PC-9 (cell line): ENCODE results near the gene THBS1. TPM values are rescaled to one million over a fixed set of nuclear protein-coding genes. Genes with fewer than 3 reads are reported as not detected.

Experiments used
- BruUV-seq: library from RNA; stranded (reverse); fragments of 400-500 nt; replicated peaks from 2 replicates; lab custom pipeline; 2021; lab: Mats Ljungman, UMichigan
- CTCF ChIA-PET: fragments of 300-600 bp; sonication (Branson Sonifier 250); formaldehyde crosslinking; loops from one replicate; lab custom pipeline; 2022; ENCODE audit warnings: antibody characterized with exemption; lab: Charles Lee
- POLR2A ChIA-PET: fragments of 300-600 bp; sonication (Branson Sonifier 250); formaldehyde crosslinking; loops from one replicate; lab custom pipeline; 2022; ENCODE audit warnings: antibody characterized with exemption; ENCODE audit not compliant: unreplicated experiment; lab: Charles Lee
- DNase-seq, 2 experiments: peaks; one replicate each; pipeline versions ENCODE4 v3.0.0 to v3.0.0-alpha.2; 2015 to 2022; ENCODE audit warnings: mixed read lengths in 1 of 2
- H2AFZ ChIP-seq: fragments of 200-600 bp; sonication (generic); 2 replicates; pipeline ENCODE4 v1.8.1; 2017; ENCODE audit warnings: antibody characterized with exemption
- H3F3A ChIP-seq: fragments of 200-600 bp; sonication (generic); 2 replicates; pipeline ENCODE4 v1.8.1; 2017; ENCODE audit warnings: antibody characterized with exemption, mild to moderate bottlenecking, low read depth; ENCODE audit not compliant: insufficient read depth
- H3K27ac ChIP-seq: fragments of 200-600 bp; sonication (generic); 2 replicates; pipeline ENCODE4 v1.6.1; 2016; ENCODE audit warnings: mixed run types
- H3K27me3 ChIP-seq: fragments of 200-600 bp; sonication (generic); 2 replicates; pipeline ENCODE4 v1.6.1; 2016; ENCODE audit warnings: low read depth, mixed run types; ENCODE audit not compliant: insufficient read depth
- H3K36me3 ChIP-seq: fragments of 200-600 bp; sonication (generic); 2 replicates; pipeline ENCODE4 v1.6.1; 2016; ENCODE audit warnings: low read depth, mixed run types
- H3K4me1 ChIP-seq: fragments of 200-600 bp; sonication (generic); replicated peaks from 2 replicates; pipeline ENCODE4 v1.6.1; 2016; ENCODE audit warnings: mixed run types; ENCODE audit not compliant: insufficient read depth
- H3K4me2 ChIP-seq: fragments of 200-600 bp; sonication (generic); 2 replicates; pipeline ENCODE4 v1.6.1; 2017; ENCODE audit warnings: mixed run types
- H3K4me3 ChIP-seq: fragments of 200-600 bp; sonication (generic); 2 replicates; pipeline ENCODE4 v1.6.1; 2016; ENCODE audit warnings: mixed run types
- H3K79me2 ChIP-seq: fragments of 200-600 bp; sonication (generic); 2 replicates; pipeline ENCODE4 v1.6.1; 2017; ENCODE audit warnings: low read depth, mixed run types
- H3K9me2 ChIP-seq: fragments of 200-600 bp; sonication (generic); 2 replicates; pipeline ENCODE4 v1.8.1; 2017; ENCODE audit warnings: mild to moderate bottlenecking; ENCODE audit not compliant: insufficient read depth
- H3K9me3 ChIP-seq: fragments of 200-600 bp; sonication (generic); 2 replicates; pipeline ENCODE4 v1.8.1; 2016; ENCODE audit warnings: low read depth; ENCODE audit not compliant: insufficient read depth
- H4K20me1 ChIP-seq: fragments of 200-600 bp; sonication (generic); 2 replicates; pipeline ENCODE4 v1.8.1; 2017; ENCODE audit not compliant: insufficient read depth
- EZH2 ChIP-seq: fragments of 200-600 bp; sonication (generic); IDR thresholded peaks from 2 replicates; pipeline ENCODE4 v1.8.0; 2017; ENCODE audit warnings: antibody characterized with exemption, low read depth
- intact Hi-C: fragments of 100-400 bp; cut with micrococcal nuclease; formaldehyde crosslinking; loops from one replicate; pipeline ENCODE4 v1.10.0; 2022; ENCODE audit not compliant: unreplicated experiment
- total RNA-seq: library from RNA; stranded (reverse); gene quantifications from 2 replicates; pipeline ENCODE4 v1.2.3, GENCODE V29; 2021
- TF ChIP-seq, protein P1 (sequence below): fragments of 200-600 bp; sonication (generic); conservative IDR thresholded peaks from 2 replicates; pipeline ENCODE4 v1.6.1; 2017; ENCODE audit warnings: mixed run types, antibody characterized with exemption, mild to moderate bottlenecking, moderate library complexity

Gene THBS1
- total RNA-seq, 1 experiment from 2014 or later = 406 TPM

DNA sequence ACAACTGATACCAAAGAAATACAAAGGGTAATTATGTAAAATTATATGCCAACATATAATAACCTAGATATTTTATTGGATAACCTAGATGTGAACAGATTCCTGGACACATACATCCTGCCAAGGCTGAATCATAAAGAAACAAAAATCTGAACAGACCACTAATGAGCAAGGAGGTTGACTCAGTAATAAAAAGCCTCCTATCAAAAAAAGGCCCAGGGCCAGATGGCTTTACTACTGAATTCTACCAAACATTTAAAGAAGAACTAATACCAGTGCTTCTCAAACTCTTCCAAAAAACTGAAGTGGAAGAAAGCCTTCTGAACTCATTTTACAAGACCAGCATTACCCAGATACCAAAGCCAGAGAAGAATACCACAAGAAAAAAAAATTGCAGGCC lies 32.4 kb downstream of the THBS1 start:
- Histone ChIP-seq H3K79me2 (no peaks in the 10 kb centered on the region), H3K27me3 (no peaks in the 10 kb centered on the region), H3K4me2 (no peak overlapping the region), H3K4me1 (no peaks in the 10 kb centered on the region), H3K9me2 (no peaks in the 10 kb centered on the region), H4K20me1 (no peaks in the 10 kb centered on the region), H3K27ac (no peak overlapping the region), H3K9me3 (peaks cover 7% of the 10 kb centered on the region; the same call in 1 of the 2 replicates), H2AFZ (no peak overlapping the region), H3K4me3 (no peak overlapping the region), H3K36me3 (no peaks in the 10 kb centered on the region), H3F3A (no peaks in the 10 kb centered on the region)
- no peak for TF ChIP-seq EZH2
- TF ChIP-seq, protein P1, sequence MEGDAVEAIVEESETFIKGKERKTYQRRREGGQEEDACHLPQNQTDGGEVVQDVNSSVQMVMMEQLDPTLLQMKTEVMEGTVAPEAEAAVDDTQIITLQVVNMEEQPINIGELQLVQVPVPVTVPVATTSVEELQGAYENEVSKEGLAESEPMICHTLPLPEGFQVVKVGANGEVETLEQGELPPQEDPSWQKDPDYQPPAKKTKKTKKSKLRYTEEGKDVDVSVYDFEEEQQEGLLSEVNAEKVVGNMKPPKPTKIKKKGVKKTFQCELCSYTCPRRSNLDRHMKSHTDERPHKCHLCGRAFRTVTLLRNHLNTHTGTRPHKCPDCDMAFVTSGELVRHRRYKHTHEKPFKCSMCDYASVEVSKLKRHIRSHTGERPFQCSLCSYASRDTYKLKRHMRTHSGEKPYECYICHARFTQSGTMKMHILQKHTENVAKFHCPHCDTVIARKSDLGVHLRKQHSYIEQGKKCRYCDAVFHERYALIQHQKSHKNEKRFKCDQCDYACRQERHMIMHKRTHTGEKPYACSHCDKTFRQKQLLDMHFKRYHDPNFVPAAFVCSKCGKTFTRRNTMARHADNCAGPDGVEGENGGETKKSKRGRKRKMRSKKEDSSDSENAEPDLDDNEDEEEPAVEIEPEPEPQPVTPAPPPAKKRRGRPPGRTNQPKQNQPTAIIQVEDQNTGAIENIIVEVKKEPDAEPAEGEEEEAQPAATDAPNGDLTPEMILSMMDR = no peak
- ChIA-PET POLR2A (no interaction called here), CTCF (no interaction called here)
- BruUV-seq = no TSS peak
- no peak for DNase-seq
- intact Hi-C loops = no loop called here

DNA sequence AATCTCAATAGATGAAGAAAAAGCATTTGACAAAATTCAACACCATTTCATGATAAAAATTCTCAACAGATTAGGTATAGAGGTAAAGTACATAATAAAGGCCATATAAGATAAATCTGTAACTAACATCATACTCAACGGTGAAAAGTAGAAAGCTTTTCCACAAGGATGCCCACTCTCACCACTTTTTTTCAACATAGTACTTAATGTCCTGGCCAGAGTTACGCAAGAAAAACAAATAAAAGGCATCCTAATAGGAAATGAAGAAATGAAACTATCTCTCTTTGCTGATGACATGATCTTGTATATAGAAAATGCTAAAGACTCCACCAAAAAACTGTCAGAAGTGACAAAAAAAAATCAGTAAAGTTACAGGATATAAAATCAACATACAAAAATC lies 33.0 kb downstream of the THBS1 start:
- Histone ChIP-seq H3K4me2 (no peak overlapping the region), H4K20me1 (no peaks in the 10 kb centered on the region), H3K27ac (no peak overlapping the region), H3K9me2 (no peaks in the 10 kb centered on the region), H3K4me3 (no peak overlapping the region), H3K9me3 (peaks cover 7% of the 10 kb centered on the region; the same call in 1 of the 2 replicates), H3K79me2 (no peaks in the 10 kb centered on the region), H3K27me3 (no peaks in the 10 kb centered on the region), H3K4me1 (no peaks in the 10 kb centered on the region), H3K36me3 (no peaks in the 10 kb centered on the region), H3F3A (no peaks in the 10 kb centered on the region), H2AFZ (no peak overlapping the region)
- BruUV-seq = no TSS peak
- no peak for DNase-seq
- ChIA-PET CTCF (no interaction called here), POLR2A (no interaction called here)
- TF ChIP-seq, protein P1 = no peak
- intact Hi-C loops = no loop called here

DNA sequence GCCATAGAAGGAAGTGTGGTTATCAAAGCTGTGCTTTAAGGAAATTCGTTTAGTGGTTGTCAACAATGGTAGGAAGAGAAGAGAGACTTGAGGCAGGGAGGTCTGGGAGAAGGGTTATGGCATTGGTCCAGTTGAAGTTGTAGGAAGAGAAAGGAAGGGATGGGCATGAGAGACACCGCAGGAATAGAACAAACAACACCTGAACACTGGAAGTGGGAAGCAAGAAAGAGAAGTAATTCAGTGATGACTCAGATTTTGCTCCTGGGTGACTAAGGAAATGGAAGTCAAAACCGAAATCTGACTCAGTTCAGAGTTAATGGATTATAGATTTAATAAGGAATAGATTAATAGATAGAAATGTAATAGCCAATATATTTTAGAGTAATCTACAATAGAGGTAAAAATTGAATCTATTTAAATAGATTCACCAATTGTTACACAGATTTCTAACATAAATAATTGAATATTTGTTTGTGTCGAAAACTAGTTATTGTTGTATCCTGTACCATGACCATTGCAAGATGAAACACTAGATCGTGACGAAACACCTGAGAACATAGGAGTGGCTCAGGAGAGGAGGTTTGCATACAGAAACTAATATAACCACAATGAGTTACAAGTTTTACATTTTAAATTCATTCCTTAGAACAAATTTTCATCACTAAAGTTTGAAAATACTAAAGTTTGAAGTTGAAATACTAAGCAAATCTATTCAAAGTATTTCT lies 36.0 kb downstream of the THBS1 start:
- no TSS peak for BruUV-seq
- Histone ChIP-seq H3F3A (no peaks in the 10 kb centered on the region), H3K79me2 (no peaks in the 10 kb centered on the region), H4K20me1 (no peaks in the 10 kb centered on the region), H3K9me3 (0 out of 2 replicates have a peak, but pooled peaks cover 7% of the 10 kb centered on the region), H3K9me2 (no peaks in the 10 kb centered on the region), H3K27ac (no peak overlapping the region), H3K4me3 (no peak overlapping the region), H3K4me2 (no peak overlapping the region), H3K27me3 (no peaks in the 10 kb centered on the region), H2AFZ (no peak overlapping the region), H3K4me1 (no peaks in the 10 kb centered on the region), H3K36me3 (no peaks in the 10 kb centered on the region)
- no peak for DNase-seq
- POLR2A ChIA-PET = no interaction called here
- intact Hi-C loops = no loop called here
- TF ChIP-seq, protein P1 = no peak
- no peak for TF ChIP-seq EZH2
- CTCF ChIA-PET = no interaction called here
